GM12872 (cell line): ENCODE results near the gene QSOX1.

Experiments used
- CTCF ChIP-seq: IDR thresholded peaks from 3 replicates; pipeline ENCODE4 v1.5.1; 2011; ENCODE audit warnings: low read depth, mild to moderate bottlenecking, low read length, moderate library complexity; ENCODE audit not compliant: insufficient read depth

QSOX1 gene

GRCh38 chr1:180198611-180199010 is 43.9 kb downstream of the QSOX1 start:
- no peak for TF ChIP-seq CTCF

- no peak for TF ChIP-seq CTCF
These were observed 44.3 kb downstream of the QSOX1 start for GRCh38 chr1:180199018-180199417.

- no peak for TF ChIP-seq CTCF
These were observed 47.0 kb downstream of the QSOX1 start for GRCh38 chr1:180201451-180202200.

GRCh38 chr1:180204231-180204630 is 49.6 kb downstream of the QSOX1 start:
- no peak for TF ChIP-seq CTCF

- no peak for TF ChIP-seq CTCF
These were observed 51.9 kb downstream of the QSOX1 start for GRCh38 chr1:180206581-180206980.

- no peak for TF ChIP-seq CTCF
These were observed 53.6 kb downstream of the QSOX1 start for GRCh38 chr1:180208264-180208663.

GRCh38 chr1:180210008-180210620 is 55.4 kb downstream of the QSOX1 start:
- TF ChIP-seq CTCF, result no peak
